ENCODE data around the gene BCKDK. TPM values are rescaled to one million over a fixed set of nuclear protein-coding genes. Genes with fewer than 3 reads are reported as not detected.
A peak's percentile ranks its signal among the peaks of the same experiment; 100 is the strongest.

BCKDK gene
- total and polyA plus RNA-seq, 12 donors: 26.1 to 90.9 (median 71.4) TPM

- DNase-seq (no peak), ATAC-seq (no peak)
- WGBS, 2 donors: 90 to 91% methylated on average over 28 of the region's 28 CpGs
- Histone ChIP-seq H3K27ac (peak overlapping the region in 2 of 10 donors; percentile 83 to 84), H3K4me3 (no peak overlapping the region), H3K4me1 (peaks cover 7 to 32% (median 15%) of the 10 kb centered on the region in 9 donors), H3K9me3 (no peaks in the 10 kb centered on the region), H3K36me3 (peaks cover 0 to 27% (median 18%) of the 10 kb centered on the region in 9 donors), H3K27me3 (no peaks in the 10 kb centered on the region)
- no peak for TF ChIP-seq CTCF (IDR thresholded peaks at IDR 0.05)
- intact Hi-C loops (cut with DNase I): loop anchor here in 4 of 10 donors (5.0 kb wide), 2 partner anchors 34 to 36 kb away; partner anchors contain the start of genes ZNF646 (in 1 of the 4) and ZNF668 (in 1 of the 4)
Measured at GRCh38 chr16:31106509-31107464, 1.4 kb upstream of the BCKDK start.

- peak overlapping the region in 2 of 10 donors; percentile 98 to 99 for H3K4me3 ChIP-seq
- H3K27me3 ChIP-seq: no peaks in the 10 kb centered on the region
- ATAC-seq: no peak
- DNase-seq: no peak
- TF ChIP-seq CTCF (IDR thresholded peaks at IDR 0.05): no peak
- H3K9me3 ChIP-seq: no peaks in the 10 kb centered on the region
- peaks cover 8 to 39% (median 22%) of the 10 kb centered on the region in 9 donors for H3K4me1 ChIP-seq
- H3K27ac ChIP-seq: peak overlapping the region in 7 of 10 donors; percentile 87 to 99 (median 97)
- intact Hi-C loops (cut with DNase I): loop anchor here in 4 of 10 donors (5.0 kb wide), 2 partner anchors 35 kb away; partner anchors contain the start of genes ZNF646 (in 1 of the 4) and ZNF668 (in 1 of the 4)
- WGBS, 2 donors: 96 to 98% methylated on average over 6 of the region's 6 CpGs
- H3K36me3 ChIP-seq: peaks cover 0 to 34% (median 25%) of the 10 kb centered on the region in 9 donors
Measured at GRCh38 chr16:31107465-31107867, 720 bp upstream of the BCKDK start.

GRCh38 chr16:31108794-31109558, 790 bp downstream of the BCKDK start:
- H3K4me3 ChIP-seq: peak overlapping the region; percentile 81 to 100 (median 98)
- ATAC-seq (peak in 1 of 8 donors; percentile 1), DNase-seq (no peak)
- H3K27ac ChIP-seq: peak overlapping the region; percentile 85 to 99 (median 96)
- H3K27me3 ChIP-seq: no peaks in the 10 kb centered on the region
- TF ChIP-seq CTCF (IDR thresholded peaks at IDR 0.05): no peak
- H3K4me1 ChIP-seq: peaks cover 19 to 54% (median 36%) of the 10 kb centered on the region in 9 donors
- intact Hi-C loops (cut with DNase I): loop anchor here in 5 of 10 donors (2.0 to 5.0 kb wide), 3 partner anchors 33 to 37 kb away; partner anchors contain the start of genes ZNF646 (in 1 of the 5) and ZNF668 (in 1 of the 5)
- H3K36me3 ChIP-seq: peaks cover 0 to 42% (median 30%) of the 10 kb centered on the region in 9 donors
- H3K9me3 ChIP-seq: no peaks in the 10 kb centered on the region
- 36 to 38% methylated on average over 53 to 57 of the region's 57 CpGs for WGBS, 2 donors

All from heart right ventricle (tissue), 16 donors.